Stomach (tissue), 4 donors: ENCODE results near the gene LRRC49.

Experiments
- CTCF ChIP-seq, 7 experiments: fragments of 450-650 bp in 4 of 7; fragments of 200-600 bp in 3 of 7; sonication (generic) in 3 of 7; IDR thresholded peaks; one replicate each; pipeline ENCODE4 v1.5.1; 2016 to 2019; ENCODE audit warnings: antibody characterized with exemption in 7 of 7, control low read depth in 2 of 7, mild to moderate bottlenecking in 1 of 7
- EP300 ChIP-seq: sonication (generic); formaldehyde crosslinking; IDR thresholded peaks from one replicate; pipeline ENCODE4 v1.6.1; 2017; ENCODE audit warnings: antibody characterized with exemption
- POLR2A ChIP-seq, 4 donors: fragments of 450-650 bp; IDR thresholded peaks; one replicate each; pipeline ENCODE4 v1.6.1; 2016; ENCODE audit warnings: antibody characterized with exemption in 4 of 4, control low read depth in 2 of 4, mild to moderate bottlenecking in 1 of 4, moderate library complexity in 1 of 4
- POLR2AphosphoS5 ChIP-seq, 3 donors: sonication (generic); formaldehyde crosslinking; IDR thresholded peaks; one replicate each; pipeline ENCODE4 v1.6.1; 2016; ENCODE audit warnings: antibody characterized with exemption in 3 of 3

GRCh38 chr15:70851889-70852288 is 40.7 kb upstream of the LRRC49 start:
- TF ChIP-seq CTCF (IDR thresholded peaks at IDR 0.05) (no peak), POLR2A (IDR thresholded peaks at IDR 0.05) (no peak), POLR2AphosphoS5 (IDR thresholded peaks at IDR 0.05) (no peak), EP300 (no peak)
